DMS153 (cell line): Measurements from ENCODE around the gene TXNIP.

ENCODE experiments used
- DNase-seq: peaks from one replicate; lab custom pipeline; 2025; lab: John Stamatoyannopoulos, UW

Gene TXNIP

DNA sequence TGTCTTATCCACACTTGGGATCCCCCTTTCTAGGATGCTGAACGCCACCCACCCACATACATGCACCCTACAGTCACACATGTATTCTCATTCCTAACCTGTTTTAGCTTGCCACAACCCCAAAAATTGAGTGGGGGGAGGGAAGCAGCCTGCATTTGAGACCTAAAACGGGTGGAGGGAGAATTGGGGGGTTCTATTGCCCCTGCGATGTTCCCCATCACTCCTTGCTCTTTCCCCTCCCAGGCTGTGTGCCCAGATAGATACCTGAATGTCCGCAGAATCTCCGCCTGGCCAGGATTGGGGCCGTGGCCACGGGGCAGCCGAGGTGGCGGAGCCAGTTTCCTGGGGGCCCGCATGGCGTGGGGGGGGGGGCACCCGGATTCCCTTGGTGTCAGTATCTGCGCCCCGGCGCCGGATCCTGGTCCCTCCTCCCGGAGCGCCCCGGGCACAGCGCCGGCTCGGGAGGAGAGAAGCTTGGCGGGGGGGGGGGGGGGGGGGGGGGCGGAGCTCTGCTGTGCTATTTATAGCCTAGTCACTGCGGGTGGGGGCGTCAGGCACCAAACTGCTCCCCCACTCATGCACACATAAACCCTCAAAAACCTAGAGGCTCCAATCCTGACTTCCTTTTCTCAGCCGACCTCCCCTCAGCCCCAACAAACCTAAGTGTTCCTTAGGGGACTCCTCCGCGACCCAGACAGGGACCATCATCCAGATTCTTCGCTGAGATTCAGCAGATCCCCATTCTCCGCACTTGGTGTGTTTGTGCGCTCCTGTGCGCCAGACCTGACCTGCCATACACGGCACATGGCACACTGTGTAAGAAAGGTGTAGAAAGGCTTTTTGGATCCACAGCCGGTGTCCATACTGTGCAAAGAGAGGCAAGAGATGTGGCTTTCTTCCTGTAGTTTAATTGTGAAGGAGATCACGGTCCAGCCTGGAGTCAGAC, 33.9 kb downstream of the TXNIP start:
- no peak for DNase-seq

DNA sequence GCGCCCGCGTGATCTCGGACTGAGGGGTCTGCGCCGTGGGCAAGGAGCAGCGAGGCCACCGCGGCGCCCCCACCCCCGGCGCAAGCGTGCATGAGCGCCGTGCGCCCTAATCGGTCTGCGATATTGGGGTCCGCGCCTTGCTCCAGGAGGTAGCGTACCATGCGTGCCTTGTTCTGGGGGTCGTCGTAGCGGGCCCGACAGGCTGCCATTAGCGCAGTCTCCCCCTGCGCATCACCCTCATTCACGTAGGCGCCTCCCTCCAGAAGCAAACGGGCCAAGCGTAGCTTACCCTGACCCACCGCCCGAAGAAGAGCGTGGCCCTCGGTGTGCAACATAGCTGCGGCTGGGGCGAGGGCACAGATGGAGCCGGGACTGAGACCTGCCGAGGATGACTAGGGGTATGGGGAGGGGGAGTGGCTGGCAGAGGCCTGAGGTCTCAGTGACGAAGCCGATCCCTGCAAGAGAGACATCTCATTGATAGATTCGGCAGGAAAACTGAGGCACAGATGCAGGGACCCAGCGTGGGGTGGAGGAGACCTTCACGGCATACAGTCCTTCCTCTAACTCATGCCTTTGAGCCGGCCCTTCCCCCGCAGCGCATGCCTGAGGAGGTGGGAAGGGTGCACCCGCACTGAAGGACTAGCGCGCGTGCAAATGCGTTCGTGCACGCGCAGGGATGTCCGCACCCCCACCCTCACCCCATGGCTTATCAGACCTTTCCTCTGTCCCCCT, 34.8 kb downstream of the TXNIP start:
- no peak for DNase-seq

DNA sequence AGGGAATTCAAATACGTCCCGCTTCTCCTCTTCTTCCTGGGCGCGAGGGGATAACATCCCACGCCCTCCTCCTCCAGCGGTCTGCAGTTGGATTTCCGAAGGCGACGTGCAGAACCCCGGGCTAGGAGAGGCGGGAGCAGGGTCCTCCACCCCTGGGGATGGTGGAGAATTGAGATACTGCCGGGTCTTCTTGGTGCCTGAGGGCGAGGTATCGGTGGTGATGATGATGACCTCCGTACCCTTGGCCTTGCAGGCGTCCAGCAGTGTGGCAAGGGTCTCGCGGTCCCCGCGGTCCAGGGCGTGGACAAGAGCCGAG, 35.3 kb downstream of the TXNIP start:
- DNase-seq, result no peak

DNA sequence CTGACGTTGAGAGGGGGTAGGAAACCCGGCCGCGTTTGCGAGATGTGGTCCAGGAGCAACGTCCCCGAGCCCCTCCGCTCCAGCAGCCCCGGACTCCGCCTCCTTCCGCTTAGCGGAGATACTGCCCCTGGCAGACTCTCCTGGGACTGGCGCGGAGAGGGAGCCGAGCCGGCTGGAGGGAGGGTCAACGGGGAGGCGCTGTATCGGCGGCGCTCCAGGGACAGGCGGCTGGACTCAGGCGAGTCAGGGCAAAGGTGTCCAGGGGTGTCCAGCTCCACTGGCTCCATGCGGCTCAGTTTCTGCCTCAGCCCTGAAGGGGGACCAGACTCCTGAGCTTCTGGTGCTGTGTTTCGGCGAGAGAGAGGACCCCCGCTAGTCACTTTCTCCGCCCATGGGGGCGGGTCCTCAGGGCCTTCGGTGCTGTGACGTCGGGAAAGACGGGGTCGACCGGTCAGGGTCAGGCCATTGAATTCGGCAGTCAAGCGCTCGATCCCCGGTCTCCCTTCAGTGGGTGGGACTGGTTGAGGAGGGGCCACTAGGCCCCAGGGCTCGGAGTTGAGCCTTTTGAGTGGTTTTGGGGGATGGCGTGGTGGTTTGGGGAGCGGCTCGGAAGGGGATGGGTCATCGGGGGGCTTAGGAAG, 35.8 kb downstream of the TXNIP start:
- DNase-seq, result peak; percentile 32

DNA sequence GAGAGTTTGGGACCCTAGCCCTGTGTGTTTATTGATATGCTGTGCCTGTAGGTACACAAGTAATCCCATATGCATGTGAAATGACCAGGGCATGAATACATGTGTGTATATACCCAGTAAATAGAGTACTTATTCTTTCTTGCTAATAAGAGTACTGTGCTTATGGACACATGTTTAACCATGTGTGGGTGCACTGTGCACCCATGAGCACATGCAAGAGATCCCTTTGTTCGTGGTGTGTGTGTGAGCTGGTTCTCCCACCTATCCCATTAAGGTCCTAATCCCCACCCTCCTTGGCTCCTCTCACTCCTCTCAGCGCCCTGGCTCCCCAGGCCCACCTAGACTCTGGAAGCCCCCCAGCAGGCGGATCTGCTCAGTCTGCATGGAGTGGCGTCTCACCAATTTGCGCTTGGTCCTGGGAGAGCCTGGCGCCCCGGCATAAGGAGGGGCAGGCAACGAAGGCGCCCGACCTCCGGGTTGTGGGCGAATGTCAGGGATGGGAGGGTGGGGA, 36.4 kb downstream of the TXNIP start:
- DNase-seq, result no peak

DNA sequence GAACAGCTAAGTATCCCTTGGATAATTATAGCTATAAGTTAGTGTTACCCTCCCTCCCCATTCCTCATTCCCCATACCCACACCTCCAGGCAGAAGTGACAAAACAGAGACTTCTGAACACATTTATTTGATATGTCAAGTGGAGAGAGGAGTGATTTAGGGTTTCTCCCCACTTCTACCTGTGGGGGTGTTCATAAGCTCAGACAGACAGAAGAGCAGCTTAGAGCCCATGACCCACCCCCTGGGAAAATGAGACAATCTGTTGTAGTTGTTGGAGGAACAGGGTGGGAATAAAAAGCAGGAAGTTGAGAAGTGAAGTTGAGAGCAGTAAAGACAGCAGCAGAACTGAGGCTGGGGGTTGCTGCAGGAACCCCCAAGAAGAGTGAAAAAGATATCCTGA, 37.0 kb downstream of the TXNIP start:
- no peak for DNase-seq

DNA sequence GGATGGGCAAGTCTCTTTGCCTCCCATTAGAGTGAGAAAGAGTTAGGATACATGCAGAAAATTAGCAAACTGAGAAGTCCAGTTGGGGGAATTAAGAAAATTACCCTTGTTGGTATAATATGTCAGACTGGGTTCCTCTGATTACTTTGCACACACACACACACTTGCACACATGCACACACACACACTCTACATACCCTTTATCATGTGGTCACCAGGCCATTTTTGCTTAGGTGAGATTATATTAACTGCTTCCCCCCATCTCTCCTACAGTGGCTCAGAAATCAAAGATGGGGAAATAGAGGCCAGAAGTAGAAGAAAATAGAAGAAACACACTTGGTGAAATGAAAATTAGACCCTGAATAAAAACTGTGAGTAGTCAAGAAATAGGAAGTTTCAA, 37.6 kb downstream of the TXNIP start:
- no peak for DNase-seq

DNA sequence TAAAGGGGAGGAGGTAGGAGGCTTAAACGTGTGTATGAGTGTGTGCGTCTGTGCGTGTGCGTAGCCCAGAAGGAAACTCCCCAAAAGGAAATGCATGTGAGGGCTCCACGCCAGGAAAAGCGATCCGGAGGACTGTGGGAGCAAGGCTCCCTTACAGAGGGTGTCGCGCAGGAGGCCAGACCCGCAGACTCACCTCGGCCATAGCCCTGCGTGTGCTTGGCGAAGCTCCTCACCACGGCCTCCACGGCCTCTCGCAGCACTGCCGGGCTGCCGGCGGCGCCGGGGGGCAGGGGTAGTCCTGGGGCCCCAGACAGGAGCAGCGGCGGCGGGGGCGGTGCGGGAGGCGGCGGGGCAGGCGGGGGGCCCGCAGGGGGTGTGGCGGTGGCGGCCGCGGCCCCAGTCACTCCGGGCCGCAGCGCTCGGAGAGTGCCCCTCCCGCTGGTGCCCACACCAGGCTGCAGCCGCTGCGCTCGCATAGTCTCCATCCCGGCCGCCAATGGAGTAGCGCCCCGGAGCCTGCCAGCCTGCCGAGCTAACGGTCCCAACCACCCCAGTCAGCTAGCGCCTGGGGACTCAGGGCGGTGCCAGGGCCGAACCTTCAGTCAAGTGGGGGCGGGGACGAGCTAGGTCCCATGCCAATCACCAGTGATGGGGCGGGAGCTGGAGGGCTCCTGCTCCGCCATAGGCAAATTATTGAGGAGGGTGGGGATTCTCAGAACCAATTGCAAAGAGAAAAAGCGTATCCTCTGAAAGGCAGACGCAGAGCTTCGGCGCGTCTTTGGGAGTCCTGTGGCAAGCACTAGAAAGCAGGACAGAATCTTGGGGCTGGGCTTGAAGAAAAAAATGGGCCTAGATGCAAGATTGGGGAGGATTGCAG, 38.7 kb downstream of the TXNIP start, which contains the start of gene LIX1L:
TSS of gene LIX1L (minus strand) at position 575 of the 877 bp plus-strand sequence. CDS start at position 485, 90 bp downstream.
- peak; percentile 95 for DNase-seq

DNA sequence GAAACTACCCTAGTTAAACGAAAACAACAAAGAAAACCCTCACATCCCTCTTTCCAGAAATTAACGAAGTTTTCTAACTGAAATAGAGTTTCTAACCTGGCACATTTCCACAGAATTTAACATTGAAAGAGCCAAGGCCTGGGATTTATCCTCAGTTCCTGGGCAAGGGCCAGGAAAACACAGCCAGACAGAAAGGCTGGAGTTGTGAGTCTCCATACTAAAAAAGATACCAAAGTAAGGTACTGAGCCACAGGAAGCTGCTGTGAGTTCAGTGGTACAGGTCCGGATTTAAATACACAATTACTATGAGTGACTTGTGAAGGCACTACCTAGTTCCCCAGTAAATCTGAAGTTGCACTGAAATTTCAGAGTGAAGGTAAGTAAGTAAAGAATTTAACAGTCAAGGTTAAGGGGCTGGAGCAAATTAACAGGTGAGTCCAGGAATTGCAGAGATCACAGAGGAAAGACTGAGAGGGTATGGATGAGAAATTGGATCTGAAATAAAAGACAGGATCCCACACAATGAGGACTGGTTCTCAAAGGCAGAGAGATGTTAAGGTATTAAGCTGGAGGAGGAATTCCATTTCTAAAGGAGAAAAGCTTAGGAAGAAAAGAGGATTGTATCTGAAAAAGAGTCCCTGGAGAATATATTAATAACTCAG, 39.5 kb downstream of the TXNIP start:
- no peak for DNase-seq

DNA sequence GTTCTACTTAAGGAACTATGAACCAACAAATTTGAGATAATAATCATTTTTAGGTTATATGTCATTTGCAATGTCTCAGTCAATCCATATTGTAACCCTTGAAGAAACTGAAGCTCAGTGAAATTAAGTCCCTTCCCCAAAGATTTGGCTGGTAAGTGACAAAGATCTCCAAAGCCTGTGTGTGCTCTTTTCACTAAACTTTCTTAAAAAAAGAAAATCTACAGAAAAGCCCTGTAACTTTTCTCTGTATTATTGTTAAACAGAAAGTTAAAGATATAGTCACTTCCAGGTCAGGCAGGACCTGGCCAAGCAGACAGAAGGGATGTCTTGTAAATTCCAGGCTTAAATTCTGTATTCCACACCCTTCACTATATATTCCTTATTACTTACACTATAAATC, 40.0 kb downstream of the TXNIP start:
- no peak for DNase-seq

DNA sequence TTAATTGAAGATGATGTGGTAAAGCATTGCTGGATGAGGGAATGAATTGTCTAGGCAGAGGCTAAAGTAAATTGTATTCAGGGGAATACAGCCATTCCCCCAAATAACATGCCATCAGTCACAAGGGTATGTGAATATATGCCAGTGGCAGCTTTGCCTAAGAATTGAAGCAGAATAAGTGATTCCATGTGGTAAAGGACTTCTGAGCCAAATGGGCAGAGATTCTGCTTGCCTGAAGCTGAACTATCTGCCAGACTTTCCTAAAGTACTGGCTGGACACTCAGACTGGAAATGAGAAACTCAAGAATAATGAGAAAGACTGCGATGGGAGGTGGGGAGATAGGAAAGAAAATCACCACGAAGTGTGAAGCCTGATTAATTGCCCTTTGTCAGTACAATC, 40.9 kb downstream of the TXNIP start:
- DNase-seq, result no peak

DNA sequence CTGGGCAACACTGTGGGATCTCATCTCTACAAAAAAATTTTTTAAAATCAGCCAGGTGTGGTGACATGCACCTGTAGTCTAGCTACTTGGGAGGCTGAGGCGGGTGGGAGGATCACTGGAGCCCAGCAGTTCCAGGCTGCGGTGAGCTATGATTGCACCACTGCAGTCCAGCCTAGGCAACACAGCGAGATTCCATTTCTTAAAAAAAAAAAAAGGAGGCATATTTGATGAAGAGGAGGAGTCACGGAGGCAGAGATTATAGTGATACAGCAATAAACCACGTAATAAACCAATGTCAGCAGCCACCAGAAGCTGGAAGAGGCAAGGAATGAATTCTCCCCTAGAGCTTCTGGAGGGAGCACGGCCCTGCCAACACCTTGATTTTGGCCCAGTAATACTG, 42.5 kb downstream of the TXNIP start:
- DNase-seq, result no peak

DNA sequence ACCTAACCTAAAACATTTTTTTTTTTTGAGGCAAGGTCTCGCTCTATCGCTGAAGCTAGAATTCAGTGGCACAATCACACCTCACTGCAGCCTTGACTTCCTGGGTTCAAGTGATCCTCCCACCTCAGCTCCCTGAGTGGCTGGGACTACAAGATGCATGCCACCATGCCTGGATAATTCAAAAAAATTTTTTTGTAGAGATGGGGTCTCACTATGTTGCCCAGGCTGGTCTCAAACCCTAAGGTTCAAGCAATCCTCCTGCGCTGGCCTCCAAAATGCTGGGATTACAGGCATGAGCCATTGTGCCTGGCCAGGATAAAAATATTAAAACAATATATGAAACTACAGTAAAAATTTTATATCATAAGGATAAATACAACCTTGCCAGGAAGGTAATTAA, 43.5 kb downstream of the TXNIP start:
- DNase-seq, result no peak

DNA sequence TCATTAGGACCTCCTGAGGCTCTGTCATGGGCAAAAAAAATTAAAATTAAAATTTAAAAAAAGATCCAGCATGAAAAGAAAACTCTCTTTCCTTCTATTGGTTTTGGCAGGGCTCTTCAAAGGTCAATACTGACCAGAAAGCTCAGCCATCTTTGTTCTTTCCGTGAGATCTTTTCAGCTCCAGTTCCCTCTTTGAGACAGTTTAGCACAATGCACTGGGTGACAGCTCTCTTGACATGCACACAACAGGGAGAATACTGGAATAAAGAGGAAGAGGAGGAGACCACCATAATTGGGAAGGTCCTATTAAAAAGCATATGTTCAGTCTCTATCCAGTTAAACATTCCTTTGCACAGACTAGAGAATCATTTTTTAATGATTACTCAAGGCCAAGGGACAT, 44.9 kb downstream of the TXNIP start:
- DNase-seq, result no peak

DNA sequence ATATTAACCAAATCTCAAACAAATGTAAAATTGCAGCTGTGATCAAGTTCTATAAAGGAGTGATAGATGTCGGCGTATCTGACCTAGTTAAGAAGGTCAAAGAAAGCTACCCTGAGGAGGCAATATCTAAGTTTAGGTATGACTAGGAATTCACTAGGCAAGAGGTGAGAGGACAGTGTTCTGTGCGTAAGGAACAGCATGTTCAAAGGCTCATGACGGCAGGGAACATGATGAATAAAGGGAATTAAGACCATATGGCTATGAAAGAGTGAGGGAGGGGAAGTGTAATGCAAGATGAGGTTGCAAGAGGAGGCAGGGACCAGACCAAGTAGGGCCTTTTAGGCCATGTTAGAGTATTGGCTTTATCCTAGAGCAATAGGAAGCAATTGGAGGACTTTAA, 47.2 kb downstream of the TXNIP start:
- DNase-seq, result no peak

DNA sequence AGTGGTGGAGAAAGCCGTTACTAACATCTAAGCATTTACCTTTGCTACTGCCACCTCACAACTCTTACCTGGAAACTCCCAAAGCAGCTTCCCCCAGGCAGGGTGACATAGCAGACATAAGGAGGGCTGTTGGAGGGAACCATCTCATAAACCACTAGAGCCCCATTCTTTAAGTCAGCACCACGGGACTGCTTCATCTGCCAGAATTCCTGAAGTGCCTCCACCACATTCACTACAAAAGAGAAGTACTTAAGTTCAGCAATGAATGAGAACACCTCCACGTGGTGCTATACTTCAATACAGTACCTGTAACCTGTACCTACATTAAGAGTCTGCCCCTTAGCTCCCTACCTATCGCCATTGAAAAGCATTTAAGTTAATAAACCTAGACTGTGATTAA, 48.8 kb downstream of the TXNIP start:
- no peak for DNase-seq

DNA sequence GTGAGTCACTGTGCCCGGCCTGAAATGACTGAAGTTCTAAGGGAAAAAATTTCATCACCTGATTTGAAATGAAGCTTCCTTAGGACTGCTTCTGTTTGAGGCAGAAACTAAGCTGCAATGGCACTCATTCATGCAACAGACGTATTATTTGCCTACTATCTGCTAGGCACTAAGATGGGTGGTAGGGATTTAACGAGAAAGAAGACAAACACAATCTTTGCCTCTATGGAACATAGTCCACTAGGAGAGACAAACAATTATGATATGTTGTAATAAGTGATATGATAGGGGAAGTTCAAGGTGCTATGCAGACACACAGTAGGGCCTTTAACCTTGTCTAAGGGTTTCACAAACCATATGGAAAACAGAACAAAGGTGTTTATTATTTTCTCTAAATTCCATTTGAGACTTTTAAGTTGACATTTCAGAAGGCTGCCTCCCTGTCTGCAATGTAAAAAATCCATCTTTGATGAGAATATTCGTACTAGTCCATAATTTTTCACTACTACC, 49.8 kb downstream of the TXNIP start:
- no peak for DNase-seq

DNA sequence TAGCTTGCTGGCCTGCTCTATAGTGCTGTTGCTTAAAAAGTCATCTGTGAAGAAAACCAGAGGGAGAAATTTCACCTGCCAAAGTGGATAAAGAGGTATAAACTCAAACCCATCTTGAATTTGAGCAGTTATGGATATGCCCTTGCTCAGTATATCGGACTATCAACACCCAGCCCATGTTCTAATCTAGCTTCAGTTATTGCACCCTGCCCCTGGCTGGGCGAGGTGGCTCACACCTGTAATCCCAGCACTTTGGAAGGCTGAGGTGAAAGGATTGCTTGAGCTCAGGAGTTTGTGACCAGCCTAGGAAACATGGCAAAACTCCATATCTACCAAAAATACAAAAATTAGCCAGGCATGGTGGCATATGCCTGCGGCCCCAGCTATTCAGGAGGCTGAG, 51.8 kb downstream of the TXNIP start:
- no peak for DNase-seq

DNA sequence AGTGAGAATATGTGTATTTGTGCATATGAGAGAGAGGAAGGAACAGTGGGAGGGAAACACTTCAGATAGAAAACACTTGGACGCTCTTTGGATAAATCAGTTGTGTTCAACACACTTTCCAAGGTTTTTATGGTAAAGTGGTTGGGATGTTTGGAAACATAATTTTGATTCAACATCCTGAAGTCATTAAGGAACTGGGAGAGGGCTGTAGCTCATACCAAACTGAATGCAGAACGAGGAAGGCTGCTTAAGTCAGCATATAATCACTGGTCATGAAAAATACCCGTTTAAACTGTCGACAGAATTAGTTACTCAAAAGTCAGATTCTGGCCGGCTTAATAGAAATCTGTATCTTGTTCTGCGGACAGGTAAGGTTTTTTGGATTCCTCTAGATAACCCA, 53.5 kb downstream of the TXNIP start:
- DNase-seq, result no peak
